GM19023 (cell line): ENCODE measurements around the gene PLCB1.
"Not testable (repeated sequence)": the region's sequence is repeated elsewhere in the genome, so short reads cannot be mapped to it uniquely, and the experiment has no call there.

Experiments
- ATAC-seq: cut with Tn5 transposase; IDR thresholded peaks from one replicate; pipeline ENCODE4 v1.9.1; 2021; ENCODE audit warnings: mild to moderate bottlenecking, moderate library complexity; ENCODE audit not compliant: unreplicated experiment

The PLCB1 gene

GRCh38 chr20:8431538-8432434, 299.7 kb downstream of the PLCB1 start:
- no peak for ATAC-seq

GRCh38 chr20:8432435-8433148, 300.5 kb downstream of the PLCB1 start:
- ATAC-seq, result no peak

- no peak for ATAC-seq
These were observed 301.2 kb downstream of the PLCB1 start for GRCh38 chr20:8433291-8433690.

GRCh38 chr20:8434326-8434876, 302.3 kb downstream of the PLCB1 start:
- ATAC-seq, result no peak

GRCh38 chr20:8435285-8436035, 303.4 kb downstream of the PLCB1 start:
- no peak for ATAC-seq

- not testable (repeated sequence) for ATAC-seq
These were observed 304.9 kb downstream of the PLCB1 start for GRCh38 chr20:8436938-8437337.

GRCh38 chr20:8438748-8439147, 306.7 kb downstream of the PLCB1 start:
- ATAC-seq, result no peak

GRCh38 chr20:8443464-8444072, 311.5 kb downstream of the PLCB1 start:
- ATAC-seq, result no peak

- ATAC-seq, result no peak
These were observed 315.4 kb downstream of the PLCB1 start for GRCh38 chr20:8447262-8448120.

- ATAC-seq, result no peak
These were observed 317.1 kb downstream of the PLCB1 start for GRCh38 chr20:8449123-8449522.

- ATAC-seq, result no peak
These were observed 322.2 kb downstream of the PLCB1 start for GRCh38 chr20:8454137-8454712.

- no peak for ATAC-seq
These were observed 324.7 kb downstream of the PLCB1 start for GRCh38 chr20:8456765-8457164.

- no peak for ATAC-seq
These were observed 325.9 kb downstream of the PLCB1 start for GRCh38 chr20:8457978-8458377.

- ATAC-seq, result no peak
These were observed 329.1 kb downstream of the PLCB1 start for GRCh38 chr20:8461186-8461585.

- no peak for ATAC-seq
These were observed 332.3 kb downstream of the PLCB1 start for GRCh38 chr20:8464368-8464767.

GRCh38 chr20:8466781-8467180, 334.7 kb downstream of the PLCB1 start:
- ATAC-seq, result not testable (repeated sequence)

GRCh38 chr20:8470156-8470555, 338.1 kb downstream of the PLCB1 start:
- ATAC-seq, result no peak

GRCh38 chr20:8471465-8471864, 339.4 kb downstream of the PLCB1 start:
- no peak for ATAC-seq

- ATAC-seq, result no peak
These were observed 341.4 kb downstream of the PLCB1 start for GRCh38 chr20:8473459-8473858.
